ENCODE data around the gene E2F3. TPM values are rescaled to one million over a fixed set of nuclear protein-coding genes. Genes with fewer than 3 reads are reported as not detected.
A peak's percentile ranks its signal among the peaks of the same experiment; 100 is the strongest.
"Not testable (repeated sequence)": the region's sequence is repeated elsewhere in the genome, so short reads cannot be mapped to it uniquely, and the experiment has no call there.

E2F3 gene
- total RNA-seq, 1 experiment from 2014 or later: 35.7 TPM

GRCh38 chr6:20464847-20465246, 63.2 kb downstream of the E2F3 start:
- WGBS (ENCODE audit: extremely low coverage, insufficient read length, low lambda C conversion rate): no CpG with 5 or more reads among the region's 4 CpGs
- Mint-ChIP-seq H3K9me3 (peaks cover 8% of the 10 kb centered on the region in 2 experiments), H3K4me1 (peaks cover 41 to 50% of the 10 kb centered on the region in 2 experiments), H3K36me3 (ENCODE audit: insufficient read depth in 1 of 3, low read depth in 3 of 3) (peaks cover 40 to 53% (median 43%) of the 10 kb centered on the region in 3 experiments), H3K27me3 (ENCODE audit: low read depth) (no peaks in the 10 kb centered on the region), H3K27ac (peak overlapping the region in 2 of 3 experiments; percentile 37 to 74; a peak in 3 of 7 replicates), H3K4me3 (no peak overlapping the region)
- Histone ChIP-seq H4K8ac (replicated peaks; ENCODE audit: insufficient read length, low read depth, low read length) (no peak overlapping the region), H3K79me1 (ENCODE audit: insufficient read depth, low read depth, low read length, poor library complexity, severe bottlenecking) (peaks cover 9% of the 10 kb centered on the region), H2AFZ (ENCODE audit: low read length) (no peak overlapping the region), H2BK12ac (ENCODE audit: insufficient read length, low read depth, low read length) (no peak overlapping the region), H3K4ac (ENCODE audit: low read depth, low read length) (no peak overlapping the region), H3T11ph (ENCODE audit: low read length) (no peak overlapping the region), H3K23ac (ENCODE audit: insufficient read length, low read depth, low read length) (no peak overlapping the region), H3K4me1 (ENCODE audit: insufficient read depth, low read length) (peaks cover 17% of the 10 kb centered on the region; the same call in 1 of the 2 replicates), H3K79me2 (ENCODE audit: insufficient read depth, low read length) (peaks cover 14% of the 10 kb centered on the region; the same call in 1 of the 2 replicates), H3K9ac (ENCODE audit: extremely low read depth, insufficient read length, low read length) (no peak overlapping the region), H2AK5ac (ENCODE audit: insufficient read length, low read length) (no peak overlapping the region), H4K20me1 (ENCODE audit: control insufficient read depth, insufficient read depth, insufficient read length) (no peaks in the 10 kb centered on the region), H3K23me2 (ENCODE audit: insufficient read length, low read depth, low read length, poor library complexity, severe bottlenecking) (no peaks in the 10 kb centered on the region), H2BK120ac (ENCODE audit: low read depth, low read length, poor library complexity, severe bottlenecking) (no peak overlapping the region), H3K27ac (ENCODE audit: insufficient read length, low read depth, low read length) (peak overlapping the region; percentile 54), H3K4me2 (ENCODE audit: insufficient read depth, insufficient read length, low read length) (no peak overlapping the region), H2BK5ac (ENCODE audit: insufficient read length, low read length) (no peak overlapping the region), H3K56ac (ENCODE audit: insufficient read length, low read depth, low read length) (no peak overlapping the region), H2BK20ac (ENCODE audit: low read depth, low read length, poor library complexity, severe bottlenecking) (no peak overlapping the region), H4K91ac (ENCODE audit: insufficient read length, low read depth, low read length) (no peak overlapping the region), H3K18ac (ENCODE audit: insufficient read length, low read depth, low read length) (no peak overlapping the region), H3K27me3 (ENCODE audit: insufficient read depth, low read length) (no peaks in the 10 kb centered on the region), H2BK15ac (ENCODE audit: low read depth, low read length) (no peak overlapping the region), H4K5ac (ENCODE audit: insufficient read length, low read depth, low read length) (no peak overlapping the region), H3K14ac (ENCODE audit: insufficient read depth, low read length) (no peak overlapping the region), H3K9me3 (ENCODE audit: control insufficient read depth, low read depth, low read length) (no peaks in the 10 kb centered on the region)
- no peak for TF ChIP-seq CTCF (conservative IDR thresholded peaks at IDR 0.05)
- DNase-seq: no peak

GRCh38 chr6:20465616-20466015, 63.9 kb downstream of the E2F3 start:
- not testable (repeated sequence) for H4K91ac ChIP-seq (ENCODE audit: insufficient read length, low read depth, low read length)
- no CpG with 5 or more reads among the region's 4 CpGs for WGBS (ENCODE audit: extremely low coverage, insufficient read length, low lambda C conversion rate)

More at GRCh38 chr6:20465616-20466015, 63.9 kb downstream of the E2F3 start:
- H2AFZ ChIP-seq (ENCODE audit: low read length); H3K27me3 ChIP-seq (ENCODE audit: insufficient read depth, low read length); DNase-seq; H2BK5ac ChIP-seq (ENCODE audit: insufficient read length, low read length); H4K20me1 ChIP-seq (ENCODE audit: control insufficient read depth, insufficient read depth, insufficient read length); H3K4ac ChIP-seq (ENCODE audit: low read depth, low read length); H3K56ac ChIP-seq (ENCODE audit: insufficient read length, low read depth, low read length); H3K4me2 ChIP-seq (ENCODE audit: insufficient read depth, insufficient read length, low read length); H3K23me2 ChIP-seq (ENCODE audit: insufficient read length, low read depth, low read length, poor library complexity, severe bottlenecking); H3T11ph ChIP-seq (ENCODE audit: low read length); H4K5ac ChIP-seq (ENCODE audit: insufficient read length, low read depth, low read length); H3K27me3 Mint-ChIP-seq (ENCODE audit: low read depth); H3K9me3 Mint-ChIP-seq; H2BK15ac ChIP-seq (ENCODE audit: low read depth, low read length); H3K18ac ChIP-seq (ENCODE audit: insufficient read length, low read depth, low read length); H2AK5ac ChIP-seq (ENCODE audit: insufficient read length, low read length); H3K79me1 ChIP-seq (ENCODE audit: insufficient read depth, low read depth, low read length, poor library complexity, severe bottlenecking); H3K14ac ChIP-seq (ENCODE audit: insufficient read depth, low read length); H3K23ac ChIP-seq (ENCODE audit: insufficient read length, low read depth, low read length); H3K9ac ChIP-seq (ENCODE audit: extremely low read depth, insufficient read length, low read length); H3K4me3 Mint-ChIP-seq; H2BK12ac ChIP-seq (ENCODE audit: insufficient read length, low read depth, low read length); H3K9me3 ChIP-seq (ENCODE audit: control insufficient read depth, low read depth, low read length); H4K8ac ChIP-seq (replicated peaks; ENCODE audit: insufficient read length, low read depth, low read length); H2BK20ac ChIP-seq (ENCODE audit: low read depth, low read length, poor library complexity, severe bottlenecking); H3K27ac ChIP-seq (ENCODE audit: insufficient read length, low read depth, low read length); H2BK120ac ChIP-seq (ENCODE audit: low read depth, low read length, poor library complexity, severe bottlenecking): not testable (repeated sequence)
- H3K4me1 ChIP-seq (ENCODE audit: insufficient read depth, low read length): peaks cover 17% of the 10 kb centered on the region; the same call in 1 of the 2 replicates
- Mint-ChIP-seq H3K27ac (peak overlapping the region in 2 of 3 experiments; percentile 37 to 74; a peak in 2 of 7 replicates), H3K4me1 (peaks cover 44 to 53% of the 10 kb centered on the region in 2 experiments), H3K36me3 (ENCODE audit: insufficient read depth in 1 of 3, low read depth in 3 of 3) (peaks cover 33 to 49% (median 36%) of the 10 kb centered on the region in 3 experiments)
- peaks cover 17% of the 10 kb centered on the region; the same call in 1 of the 2 replicates for H3K79me2 ChIP-seq (ENCODE audit: insufficient read depth, low read length)

Data from H9 (cell line).